OCI-LY3 (cell line): ENCODE data around the gene PLIN5.

Experiments used
- H2AFZ ChIP-seq: fragments of 200-600, 300-600 bp; shearing (Covaris generic); 2 replicates; pipeline ENCODE4 v1.6.0; 2014; ENCODE audit warnings: antibody characterized with exemption, low read depth, low read length
- H3K27ac ChIP-seq: fragments of 200-600, 300-600 bp; sonication (generic); 2 replicates; pipeline ENCODE4 v1.5.1; 2014; ENCODE audit warnings: mild to moderate bottlenecking, low read length, moderate library complexity, mixed read lengths
- H3K27me3 ChIP-seq: fragments of 200-600, 300-600 bp; sonication (generic); 2 replicates; pipeline ENCODE4 v1.6.1; 2014; ENCODE audit warnings: low read depth, low read length, mixed read lengths
- H3K36me3 ChIP-seq: fragments of 200-600, 300-600 bp; sonication (generic); replicated peaks from 2 replicates; pipeline ENCODE3; 2014; ENCODE audit warnings: low read depth, low read length, mixed read lengths
- H3K4me1 ChIP-seq: fragments of 300-600, 200-600 bp; sonication (generic); 2 replicates; pipeline ENCODE4 v1.6.1; 2014; ENCODE audit warnings: low read length, mixed read lengths
- H3K4me2 ChIP-seq: fragments of 200-600, 300-600 bp; sonication (generic); 2 replicates; pipeline ENCODE4 v1.6.1; 2014; ENCODE audit warnings: low read length, mixed read lengths
- H3K4me3 ChIP-seq: fragments of 300-600, 200-600 bp; sonication (generic); 2 replicates; pipeline ENCODE4 v1.5.1; 2014; ENCODE audit warnings: antibody characterized with exemption, mild to moderate bottlenecking, low read length, moderate library complexity
- H3K79me2 ChIP-seq: fragments of 300-600, 200-600 bp; shearing (Covaris generic); 2 replicates; pipeline ENCODE4 v1.6.1; 2014; ENCODE audit warnings: mild to moderate bottlenecking, low read length, mixed read lengths
- H3K9ac ChIP-seq: fragments of 300-600, 200-600 bp; shearing (Covaris generic); 2 replicates; pipeline ENCODE4 v1.6.0; 2014; ENCODE audit warnings: mild to moderate bottlenecking, low read length, moderate library complexity
- H3K9me3 ChIP-seq: fragments of 200-600, 300-600 bp; shearing (Covaris generic); 2 replicates; pipeline ENCODE4 v1.6.1; 2014; ENCODE audit warnings: low read length, mixed read lengths; ENCODE audit not compliant: insufficient read depth
- H4K20me1 ChIP-seq: fragments of 200-600, 300-600 bp; sonication (generic); 2 replicates; pipeline ENCODE4 v1.6.1; 2016; ENCODE audit warnings: low read length, mixed read lengths; ENCODE audit not compliant: insufficient read depth
- CTCF ChIP-seq: fragments of 200-600, 300-600 bp; sonication (generic); IDR thresholded peaks from 2 replicates; pipeline ENCODE4 v1.5.1; 2014; ENCODE audit warnings: antibody characterized with exemption, low read length, low read depth
- EZH2phosphoT487 ChIP-seq: fragments of 200-600 bp; shearing (Covaris generic); IDR thresholded peaks from 2 replicates; pipeline ENCODE4 v1.6.1; 2018; ENCODE audit warnings: antibody characterized with exemption, mixed run types, low read depth

Gene PLIN5

GRCh38 chr19:4496304-4496703, 38.7 kb downstream of the PLIN5 start:
- no peak overlapping the region for H3K9ac ChIP-seq
- no peak overlapping the region for H2AFZ ChIP-seq
- no peaks in the 10 kb centered on the region for H3K79me2 ChIP-seq
- H4K20me1 ChIP-seq: no peaks in the 10 kb centered on the region
- H3K4me1 ChIP-seq: no peaks in the 10 kb centered on the region
- H3K4me2 ChIP-seq: no peak overlapping the region
- peaks cover 53% of the 10 kb centered on the region for H3K36me3 ChIP-seq
- TF ChIP-seq EZH2phosphoT487: no peak
- TF ChIP-seq CTCF: no peak
- H3K4me3 ChIP-seq: no peak overlapping the region
- no peaks in the 10 kb centered on the region for H3K27me3 ChIP-seq
- no peak overlapping the region for H3K27ac ChIP-seq
- no peaks in the 10 kb centered on the region for H3K9me3 ChIP-seq

GRCh38 chr19:4495471-4495870, 39.6 kb downstream of the PLIN5 start:
- H3K9me3 ChIP-seq: no peaks in the 10 kb centered on the region
- no peaks in the 10 kb centered on the region for H3K79me2 ChIP-seq
- no peaks in the 10 kb centered on the region for H4K20me1 ChIP-seq
- no peaks in the 10 kb centered on the region for H3K4me1 ChIP-seq
- H3K4me2 ChIP-seq: no peak overlapping the region
- no peak overlapping the region for H3K4me3 ChIP-seq
- H3K36me3 ChIP-seq: peaks cover 50% of the 10 kb centered on the region
- H3K27me3 ChIP-seq: no peaks in the 10 kb centered on the region
- no peak overlapping the region for H3K9ac ChIP-seq
- no peak overlapping the region for H2AFZ ChIP-seq
- no peak overlapping the region for H3K27ac ChIP-seq
- TF ChIP-seq EZH2phosphoT487 (no peak), CTCF (peak; percentile 68)

- Histone ChIP-seq H3K4me2 (no peak overlapping the region), H3K9ac (no peak overlapping the region), H3K4me3 (no peak overlapping the region), H2AFZ (no peak overlapping the region), H3K4me1 (no peaks in the 10 kb centered on the region), H4K20me1 (no peaks in the 10 kb centered on the region), H3K36me3 (peaks cover 55% of the 10 kb centered on the region), H3K27me3 (no peaks in the 10 kb centered on the region), H3K79me2 (no peaks in the 10 kb centered on the region), H3K27ac (no peak overlapping the region), H3K9me3 (no peaks in the 10 kb centered on the region)
- TF ChIP-seq EZH2phosphoT487 (no peak), CTCF (no peak)
These were observed 40.3 kb downstream of the PLIN5 start for GRCh38 chr19:4494691-4495064.

- H3K27me3 ChIP-seq: no peaks in the 10 kb centered on the region
- no peak overlapping the region for H3K27ac ChIP-seq
- H3K36me3 ChIP-seq: peaks cover 55% of the 10 kb centered on the region
- no peak overlapping the region for H3K9ac ChIP-seq
- H3K4me1 ChIP-seq: no peaks in the 10 kb centered on the region
- no peaks in the 10 kb centered on the region for H4K20me1 ChIP-seq
- no peak overlapping the region for H2AFZ ChIP-seq
- H3K4me3 ChIP-seq: no peak overlapping the region
- H3K79me2 ChIP-seq: no peaks in the 10 kb centered on the region
- no peaks in the 10 kb centered on the region for H3K9me3 ChIP-seq
- no peak overlapping the region for H3K4me2 ChIP-seq
- no peak for TF ChIP-seq EZH2phosphoT487
- TF ChIP-seq CTCF: no peak
These were observed 40.9 kb downstream of the PLIN5 start for GRCh38 chr19:4493929-4494690.
